ENCODE measurements around the gene FAM149A.

DNA sequence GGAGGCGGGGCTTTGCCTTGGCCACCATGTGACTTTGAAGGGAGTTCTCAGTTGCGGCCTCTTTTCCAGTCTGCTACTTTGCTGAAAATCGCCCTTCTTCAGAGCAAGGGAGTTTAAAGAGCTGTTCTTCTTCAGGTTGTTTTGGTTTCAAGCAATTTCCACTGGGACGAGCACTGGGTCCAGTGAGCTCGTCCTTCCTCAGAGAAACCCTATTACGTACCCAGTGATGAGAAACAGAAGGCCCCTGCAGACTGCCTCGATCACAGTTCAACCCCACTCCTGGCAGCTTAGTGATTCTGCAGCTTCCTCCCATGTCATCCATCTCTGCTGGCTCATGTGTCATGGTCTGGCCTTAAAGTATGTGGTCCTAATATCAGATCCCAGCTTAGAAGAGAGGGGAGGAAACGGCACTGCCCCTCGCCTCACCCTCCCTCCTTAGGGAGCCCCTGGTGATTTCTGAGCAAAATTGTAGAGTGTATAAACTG lies 7.8 kb upstream of the FAM149A start:
- TF ChIP-seq, protein P1, sequence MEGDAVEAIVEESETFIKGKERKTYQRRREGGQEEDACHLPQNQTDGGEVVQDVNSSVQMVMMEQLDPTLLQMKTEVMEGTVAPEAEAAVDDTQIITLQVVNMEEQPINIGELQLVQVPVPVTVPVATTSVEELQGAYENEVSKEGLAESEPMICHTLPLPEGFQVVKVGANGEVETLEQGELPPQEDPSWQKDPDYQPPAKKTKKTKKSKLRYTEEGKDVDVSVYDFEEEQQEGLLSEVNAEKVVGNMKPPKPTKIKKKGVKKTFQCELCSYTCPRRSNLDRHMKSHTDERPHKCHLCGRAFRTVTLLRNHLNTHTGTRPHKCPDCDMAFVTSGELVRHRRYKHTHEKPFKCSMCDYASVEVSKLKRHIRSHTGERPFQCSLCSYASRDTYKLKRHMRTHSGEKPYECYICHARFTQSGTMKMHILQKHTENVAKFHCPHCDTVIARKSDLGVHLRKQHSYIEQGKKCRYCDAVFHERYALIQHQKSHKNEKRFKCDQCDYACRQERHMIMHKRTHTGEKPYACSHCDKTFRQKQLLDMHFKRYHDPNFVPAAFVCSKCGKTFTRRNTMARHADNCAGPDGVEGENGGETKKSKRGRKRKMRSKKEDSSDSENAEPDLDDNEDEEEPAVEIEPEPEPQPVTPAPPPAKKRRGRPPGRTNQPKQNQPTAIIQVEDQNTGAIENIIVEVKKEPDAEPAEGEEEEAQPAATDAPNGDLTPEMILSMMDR (IDR thresholded peaks at IDR 0.05 in 8 of 11, conservative IDR thresholded peaks at IDR 0.05 in 3 of 11), result no peak
- TF ChIP-seq POLR2AphosphoS5 (IDR thresholded peaks at IDR 0.05), result no peak

Data from spleen (tissue), 7 donors.